PC-9 (cell line): Measurements from ENCODE around the gene RPL29.

Source experiments
- EZH2 ChIP-seq: fragments of 200-600 bp; sonication (generic); IDR thresholded peaks from 2 replicates; pipeline ENCODE4 v1.8.0; 2017; ENCODE audit warnings: antibody characterized with exemption, low read depth
- TF ChIP-seq, protein P1 (sequence below): fragments of 200-600 bp; sonication (generic); conservative IDR thresholded peaks from 2 replicates; pipeline ENCODE4 v1.6.1; 2017; ENCODE audit warnings: mixed run types, antibody characterized with exemption, mild to moderate bottlenecking, moderate library complexity

DNA sequence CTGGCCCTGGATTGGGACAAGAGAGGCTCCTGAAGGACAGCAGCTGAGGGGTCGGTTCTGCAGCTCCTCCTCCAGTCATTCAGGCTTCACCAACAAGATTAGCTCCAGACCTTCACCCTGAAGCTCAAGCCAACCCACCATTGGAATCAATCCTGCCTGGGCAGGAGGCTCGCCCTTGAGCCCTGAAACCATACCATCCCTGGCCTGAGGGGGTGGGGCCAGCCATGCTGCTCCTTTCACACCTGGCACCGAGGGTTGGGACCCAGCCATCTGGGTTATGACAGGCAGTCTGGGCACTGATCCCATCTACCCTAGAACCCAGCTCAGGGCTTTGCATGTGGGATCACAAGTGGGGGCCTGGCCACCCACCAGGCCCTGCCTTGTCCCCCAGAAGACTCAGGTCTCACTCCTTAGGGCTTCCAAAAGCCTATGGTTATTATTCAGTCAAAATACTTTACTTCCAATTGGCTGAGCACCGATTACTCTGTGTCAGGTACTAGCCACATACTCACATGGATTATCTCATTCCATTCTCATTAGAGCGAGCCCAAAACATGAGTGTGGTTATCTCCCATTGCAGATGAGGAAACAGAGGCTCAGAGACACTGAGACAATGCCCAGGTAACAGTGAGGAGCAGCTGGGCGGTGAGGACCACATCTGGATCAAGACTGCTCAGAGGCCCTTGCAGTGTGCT, 24.9 kb downstream of the RPL29 start:
- TF ChIP-seq, protein P1, sequence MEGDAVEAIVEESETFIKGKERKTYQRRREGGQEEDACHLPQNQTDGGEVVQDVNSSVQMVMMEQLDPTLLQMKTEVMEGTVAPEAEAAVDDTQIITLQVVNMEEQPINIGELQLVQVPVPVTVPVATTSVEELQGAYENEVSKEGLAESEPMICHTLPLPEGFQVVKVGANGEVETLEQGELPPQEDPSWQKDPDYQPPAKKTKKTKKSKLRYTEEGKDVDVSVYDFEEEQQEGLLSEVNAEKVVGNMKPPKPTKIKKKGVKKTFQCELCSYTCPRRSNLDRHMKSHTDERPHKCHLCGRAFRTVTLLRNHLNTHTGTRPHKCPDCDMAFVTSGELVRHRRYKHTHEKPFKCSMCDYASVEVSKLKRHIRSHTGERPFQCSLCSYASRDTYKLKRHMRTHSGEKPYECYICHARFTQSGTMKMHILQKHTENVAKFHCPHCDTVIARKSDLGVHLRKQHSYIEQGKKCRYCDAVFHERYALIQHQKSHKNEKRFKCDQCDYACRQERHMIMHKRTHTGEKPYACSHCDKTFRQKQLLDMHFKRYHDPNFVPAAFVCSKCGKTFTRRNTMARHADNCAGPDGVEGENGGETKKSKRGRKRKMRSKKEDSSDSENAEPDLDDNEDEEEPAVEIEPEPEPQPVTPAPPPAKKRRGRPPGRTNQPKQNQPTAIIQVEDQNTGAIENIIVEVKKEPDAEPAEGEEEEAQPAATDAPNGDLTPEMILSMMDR: no peak
- TF ChIP-seq EZH2: no peak
